Measurements from ENCODE around the gene NPR2. TPM values are rescaled to one million over a fixed set of nuclear protein-coding genes. Genes with fewer than 3 reads are reported as not detected.
A peak's percentile ranks its signal among the peaks of the same experiment; 100 is the strongest.

Gene NPR2
- polyA plus RNA-seq, 1 of the 3 experiments (the other 2 are of a cell fraction) = 13.5 TPM

GRCh38 chr9:35760651-35761050 is 30.7 kb upstream of the NPR2 start:
- H3K79me2 ChIP-seq (ENCODE audit: insufficient read depth) = no peaks in the 10 kb centered on the region
- no peaks in the 10 kb centered on the region for H3K9me2 ChIP-seq
- no peak overlapping the region for H2AFZ ChIP-seq (ENCODE audit: low read depth)
- H3K9me3 ChIP-seq = no peaks in the 10 kb centered on the region
- ChIA-PET CTCF (interaction anchor here (0.6 to 1.8 kb wide), 9 partner anchors 11 to 285 kb away, joined by 3 to 7 read pairs (median 4); no protein-coding TSS in a partner anchor), POLR2A (no interaction called here)
- H3K27me3 ChIP-seq (ENCODE audit: insufficient read depth) = no peaks in the 10 kb centered on the region
- 80% methylated on average over 2 of the region's 2 CpGs for WGBS (ENCODE audit: low lambda C conversion rate)
- no peak for DNase-seq
- TF ChIP-seq, protein P1, sequence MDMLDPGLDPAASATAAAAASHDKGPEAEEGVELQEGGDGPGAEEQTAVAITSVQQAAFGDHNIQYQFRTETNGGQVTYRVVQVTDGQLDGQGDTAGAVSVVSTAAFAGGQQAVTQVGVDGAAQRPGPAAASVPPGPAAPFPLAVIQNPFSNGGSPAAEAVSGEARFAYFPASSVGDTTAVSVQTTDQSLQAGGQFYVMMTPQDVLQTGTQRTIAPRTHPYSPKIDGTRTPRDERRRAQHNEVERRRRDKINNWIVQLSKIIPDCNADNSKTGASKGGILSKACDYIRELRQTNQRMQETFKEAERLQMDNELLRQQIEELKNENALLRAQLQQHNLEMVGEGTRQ (IDR thresholded peaks at IDR 0.05; ENCODE audit: borderline replicate concordance, low read depth, low read length) = no peak
- TF ChIP-seq GATA2 (CRISPR knock-in tag; IDR thresholded peaks at IDR 0.05) (no peak), GABPA (IDR thresholded peaks at IDR 0.05; ENCODE audit: low read depth) (no peak), NFIC (IDR thresholded peaks at IDR 0.05; ENCODE audit: borderline replicate concordance) (no peak), MEF2A (IDR thresholded peaks at IDR 0.05; ENCODE audit: borderline replicate concordance, low read depth) (no peak), FOSL2 (IDR thresholded peaks at IDR 0.05; ENCODE audit: borderline replicate concordance, low read depth) (no peak), FOXM1 (IDR thresholded peaks at IDR 0.05; ENCODE audit: low read depth) (no peak), CTCF (IDR thresholded peaks at IDR 0.05) (no peak), TEAD4 (IDR thresholded peaks at IDR 0.05; ENCODE audit: borderline replicate concordance, insufficient read depth) (no peak), EP300 (IDR thresholded peaks at IDR 0.05; ENCODE audit: borderline replicate concordance in 1 of 2, low read depth in 1 of 2, low read length in 1 of 2) (no peak), CHD2 (IDR thresholded peaks at IDR 0.05; ENCODE audit: low read length, partially characterized antibody) (no peak), IRF3 (IDR thresholded peaks at IDR 0.05; ENCODE audit: low read depth, low read length) (no peak), RCOR1 (IDR thresholded peaks at IDR 0.05; ENCODE audit: low read length) (no peak), USF1 (IDR thresholded peaks at IDR 0.05; ENCODE audit: borderline replicate concordance, low read depth) (no peak), TAF1 (IDR thresholded peaks at IDR 0.05; ENCODE audit: borderline replicate concordance, low read depth, low read length) (no peak), TCF12 (IDR thresholded peaks at IDR 0.05) (no peak), YY1 (IDR thresholded peaks at IDR 0.05; ENCODE audit: low read depth) (no peak)
- TF ChIP-seq, protein P2, sequence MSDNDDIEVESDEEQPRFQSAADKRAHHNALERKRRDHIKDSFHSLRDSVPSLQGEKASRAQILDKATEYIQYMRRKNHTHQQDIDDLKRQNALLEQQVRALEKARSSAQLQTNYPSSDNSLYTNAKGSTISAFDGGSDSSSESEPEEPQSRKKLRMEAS (IDR thresholded peaks at IDR 0.05; ENCODE audit: low read depth) = no peak
- H3F3A ChIP-seq (replicated peaks; ENCODE audit: insufficient read depth) = peaks cover 14% of the 10 kb centered on the region
- H3K36me3 ChIP-seq (replicated peaks in 1 of 2; ENCODE audit: control insufficient read depth in 1 of 2, insufficient read depth in 2 of 2, low read length in 1 of 2) = peaks cover 0 to 4% of the 10 kb centered on the region in 2 experiments
- no peak overlapping the region; the same call in 1 of the 2 replicates for H3K9ac ChIP-seq
- no peak overlapping the region for H3K4me3 ChIP-seq (ENCODE audit: low read depth in 2 of 2, low read length in 1 of 2)
- peaks cover 9 to 17% of the 10 kb centered on the region in 2 experiments; a peak in 3 of 4 replicates for H3K4me1 ChIP-seq (ENCODE audit: control insufficient read depth in 1 of 2, insufficient read depth in 2 of 2, low read depth in 1 of 2, low read length in 1 of 2)
- H4K20me1 ChIP-seq (ENCODE audit: insufficient read depth) = no peaks in the 10 kb centered on the region
- H3K27ac ChIP-seq (ENCODE audit: low read depth in 2 of 2, low read length in 1 of 2) = peak overlapping the region in 1 of 2 experiments; percentile 51; a peak in 2 of 4 replicates
- peak overlapping the region; percentile 20; the same call in 1 of the 2 replicates for H3K4me2 ChIP-seq

All from SK-N-SH (cell line).